Measurements from ENCODE around the gene NPAS3.

NPAS3 gene

GRCh38 chr14:33309106-33309505, 370.4 kb downstream of the NPAS3 start:
- in situ Hi-C loops (cut with HindIII; ENCODE audit: low pct_ligation_motif_present, low sequenced_read_pairs): no loop called here
- no peak overlapping the region for H3K27ac ChIP-seq
- H3K27me3 ChIP-seq (replicated peaks): no peaks in the 10 kb centered on the region
- DNase-seq: no peak
- H3K36me3 ChIP-seq (replicated peaks): no peaks in the 10 kb centered on the region
- no peak for TF ChIP-seq CTCF (IDR thresholded peaks at IDR 0.05; ENCODE audit: low read depth, low read length, missing control alignments)
- no peak overlapping the region for H3K4me3 ChIP-seq (ENCODE audit: low read depth, low read length)

GRCh38 chr14:33315217-33315616, 376.5 kb downstream of the NPAS3 start:
- in situ Hi-C loops (cut with HindIII; ENCODE audit: low pct_ligation_motif_present, low sequenced_read_pairs): no loop called here
- no peaks in the 10 kb centered on the region for H3K36me3 ChIP-seq (replicated peaks)
- no peak for DNase-seq
- TF ChIP-seq CTCF (IDR thresholded peaks at IDR 0.05; ENCODE audit: low read depth, low read length, missing control alignments): no peak
- H3K4me3 ChIP-seq (ENCODE audit: low read depth, low read length): no peak overlapping the region
- H3K27me3 ChIP-seq (replicated peaks): no peaks in the 10 kb centered on the region
- no peak overlapping the region for H3K27ac ChIP-seq

GRCh38 chr14:33315721-33316120, 377.0 kb downstream of the NPAS3 start:
- no peak overlapping the region for H3K4me3 ChIP-seq (ENCODE audit: low read depth, low read length)
- H3K27ac ChIP-seq: no peak overlapping the region
- TF ChIP-seq CTCF (IDR thresholded peaks at IDR 0.05; ENCODE audit: low read depth, low read length, missing control alignments): no peak
- DNase-seq: no peak
- in situ Hi-C loops (cut with HindIII; ENCODE audit: low pct_ligation_motif_present, low sequenced_read_pairs): no loop called here
- H3K27me3 ChIP-seq (replicated peaks): no peaks in the 10 kb centered on the region
- H3K36me3 ChIP-seq (replicated peaks): no peaks in the 10 kb centered on the region

GRCh38 chr14:33317675-33318074, 379.0 kb downstream of the NPAS3 start:
- Histone ChIP-seq H3K27ac (no peak overlapping the region), H3K27me3 (replicated peaks) (no peaks in the 10 kb centered on the region), H3K36me3 (replicated peaks) (no peaks in the 10 kb centered on the region), H3K4me3 (ENCODE audit: low read depth, low read length) (no peak overlapping the region)
- DNase-seq: no peak
- no peak for TF ChIP-seq CTCF (IDR thresholded peaks at IDR 0.05; ENCODE audit: low read depth, low read length, missing control alignments)
- in situ Hi-C loops (cut with HindIII; ENCODE audit: low pct_ligation_motif_present, low sequenced_read_pairs): no loop called here

GRCh38 chr14:33323979-33324378, 385.3 kb downstream of the NPAS3 start:
- H3K4me3 ChIP-seq (ENCODE audit: low read depth, low read length): no peak overlapping the region
- TF ChIP-seq CTCF (IDR thresholded peaks at IDR 0.05; ENCODE audit: low read depth, low read length, missing control alignments): no peak
- H3K27ac ChIP-seq: no peak overlapping the region
- no peak for DNase-seq
- no peaks in the 10 kb centered on the region for H3K36me3 ChIP-seq (replicated peaks)
- H3K27me3 ChIP-seq (replicated peaks): no peaks in the 10 kb centered on the region
- in situ Hi-C loops (cut with HindIII; ENCODE audit: low pct_ligation_motif_present, low sequenced_read_pairs): no loop called here

GRCh38 chr14:33331176-33331949, 392.7 kb downstream of the NPAS3 start:
- H3K4me3 ChIP-seq (ENCODE audit: low read depth, low read length): no peak overlapping the region
- H3K27ac ChIP-seq: no peak overlapping the region
- DNase-seq: no peak
- H3K36me3 ChIP-seq (replicated peaks): no peaks in the 10 kb centered on the region
- TF ChIP-seq CTCF (IDR thresholded peaks at IDR 0.05; ENCODE audit: low read depth, low read length, missing control alignments): no peak
- H3K27me3 ChIP-seq (replicated peaks): no peaks in the 10 kb centered on the region
- in situ Hi-C loops (cut with HindIII; ENCODE audit: low pct_ligation_motif_present, low sequenced_read_pairs): no loop called here
